K562 (cell line): Measurements from ENCODE around the gene RHD. TPM values are rescaled to one million over a fixed set of nuclear protein-coding genes. Genes with fewer than 3 reads are reported as not detected.
A peak's percentile ranks its signal among the peaks of the same experiment; 100 is the strongest.

Experiments used
- ATAC-seq: fragments of 200-7000 bp; cut with Tn5 transposase; 3 replicates; pipeline ENCODE4 v1.9.1; 2020; ENCODE audit warnings: moderate library complexity
- BruUV-seq: library from RNA; stranded (reverse); fragments of 400-500 nt; replicated peaks from 2 replicates; lab custom pipeline; 2021; lab: Mats Ljungman, UMichigan
- CTCF ChIA-PET: fragments of 300-600 bp; formaldehyde crosslinking; extraction: SDS; loops from one replicate; lab custom pipeline; 2021; ENCODE audit warnings: low intra/inter-chr PET ratio; lab: Yijun Ruan, JAX
- POLR2A ChIA-PET: fragments of 300-600, 350-650 bp; sonication (Branson Sonifier 250); formaldehyde crosslinking; extraction: SDS; loops from one replicate; lab custom pipeline; 2021; ENCODE audit warnings: antibody characterized with exemption, inconsistent platforms; lab: Yijun Ruan, JAX
- DNase-seq, 4 experiments: peaks; one replicate each; pipeline versions ENCODE4 v3.0.0 to v3.0.0-alpha.2; 2011 to 2018; ENCODE audit warnings: low spot score in 3 of 4, mixed read lengths in 3 of 4; ENCODE audit errors: extremely low read depth in 1 of 4
- FAIRE-seq: peaks from 2 replicates; lab custom pipeline; 2011; peaks lifted over from hg19 to GRCh38; lab: Jason Lieb, UNC
- H2AFZ ChIP-seq: 2 replicates; pipeline ENCODE4 v1.6.0; 2011; ENCODE audit warnings: low read depth, low read length, control low read depth, inconsistent platforms
- H3K27ac ChIP-seq: fragments of 200-600 bp; 3 replicates; pipeline ENCODE4 v1.8.0; 2011; ENCODE audit warnings: low read depth, mild to moderate bottlenecking, control low read depth, inconsistent platforms, low read length, moderate library complexity, mixed read lengths; ENCODE audit errors: extremely low read depth
- H3K27me3 ChIP-seq, 2 experiments: fragments of 300-600 bp in 1 of 2; 2 replicates in 1 of 2; 3 replicates in 1 of 2; pipeline versions ENCODE4 v1.6.0 to v1.8.0; 2011; ENCODE audit warnings: inconsistent platforms in 2 of 2, low read length in 2 of 2, mild to moderate bottlenecking in 1 of 2, mixed read lengths in 1 of 2, moderate library complexity in 1 of 2; ENCODE audit not compliant: control insufficient read depth in 2 of 2, insufficient read depth in 2 of 2
- H3K36me3 ChIP-seq: fragments of 300-600 bp; 3 replicates; pipeline ENCODE4 v1.8.0; 2011; ENCODE audit warnings: mild to moderate bottlenecking, low read length, inconsistent platforms; ENCODE audit not compliant: control insufficient read depth, insufficient read depth
- H3K4me1 ChIP-seq, 2 experiments: fragments of 200-600 bp in 1 of 2; replicated peaks in 1 of 2; 2 replicates in 1 of 2; 3 replicates in 1 of 2; pipeline versions ENCODE4 v1.5.1 to v1.8.0; 2011; ENCODE audit warnings: inconsistent platforms in 2 of 2, low read length in 2 of 2, mild to moderate bottlenecking in 1 of 2, mixed read lengths in 1 of 2, moderate library complexity in 1 of 2; ENCODE audit not compliant: control insufficient read depth in 2 of 2, insufficient read depth in 2 of 2
- H3K4me2 ChIP-seq: 2 replicates; pipeline ENCODE4 v1.6.1; 2011; ENCODE audit warnings: low read length, control low read depth, inconsistent platforms, mixed read lengths; ENCODE audit not compliant: insufficient read depth
- H3K4me3 ChIP-seq: fragments of 200-600 bp; sonication (generic), shearing (Covaris generic); 2 replicates; pipeline ENCODE4 v1.5.1; 2016; ENCODE audit warnings: control low read depth, inconsistent platforms
- H3K79me2 ChIP-seq: fragments of 200-600 bp; 3 replicates; pipeline ENCODE4 v1.8.0; 2011; ENCODE audit warnings: low read length, inconsistent platforms; ENCODE audit not compliant: control insufficient read depth, insufficient read depth
- H3K9ac ChIP-seq, 2 experiments: 2 replicates each; pipeline versions ENCODE4 v1.6.0 to v1.6.1; 2011; ENCODE audit warnings: low read depth in 2 of 2, low read length in 2 of 2, control low read depth in 1 of 2, inconsistent platforms in 1 of 2, mild to moderate bottlenecking in 1 of 2, mixed read lengths in 1 of 2; ENCODE audit not compliant: insufficient read depth in 1 of 2
- H3K9me1 ChIP-seq: one replicate; pipeline ENCODE4 v1.6.0; 2011; ENCODE audit warnings: inconsistent platforms, mild to moderate bottlenecking, low read length, moderate library complexity; ENCODE audit not compliant: control insufficient read depth, insufficient read depth
- H3K9me3 ChIP-seq: replicated peaks from 2 replicates; pipeline ENCODE4 v1.5.1; 2011; ENCODE audit warnings: low read depth, low read length, inconsistent platforms; ENCODE audit not compliant: control insufficient read depth, insufficient read depth
- H4K20me1 ChIP-seq: replicated peaks from 2 replicates; pipeline ENCODE4 v1.6.1; 2011; ENCODE audit warnings: low read length, inconsistent platforms, mixed read lengths; ENCODE audit not compliant: control insufficient read depth, insufficient read depth
- ARID2 ChIP-seq: fragments of 450-650 bp; IDR thresholded peaks from 2 replicates; pipeline ENCODE4 v1.6.1; 2017; ENCODE audit warnings: antibody characterized with exemption, mild to moderate bottlenecking
- ATF1 ChIP-seq, 2 experiments: fragments of 450-650 bp in 1 of 2; IDR thresholded peaks; 2 replicates each; pipeline ENCODE4 v1.6.1; 2016; ENCODE audit warnings: missing compliant biosample characterization in 1 of 2, missing genetic modification characterization in 1 of 2
- CREB1 ChIP-seq, 2 experiments: sonication (generic) in 1 of 2; formaldehyde crosslinking in 1 of 2; IDR thresholded peaks; 2 replicates each; pipeline versions ENCODE4 v1.6.1 to v1.8.0; 2012 to 2022; ENCODE audit warnings: inconsistent platforms in 1 of 2, mild to moderate bottlenecking in 1 of 2, missing genetic modification reagents in 1 of 2, moderate library complexity in 1 of 2
- FOXJ2 ChIP-seq: fragments of 200-800 bp; sonication (Bioruptor generic); IDR thresholded peaks from 2 replicates; pipeline ENCODE4 v1.6.1; 2016; ENCODE audit warnings: missing genetic modification characterization, missing compliant biosample characterization
- NFXL1 ChIP-seq: fragments of 450-650 bp; formaldehyde crosslinking; IDR thresholded peaks from 2 replicates; pipeline ENCODE4 v1.4.0; 2021; ENCODE audit warnings: mild to moderate bottlenecking
- PCBP1 ChIP-seq: fragments of 200-400 bp; formaldehyde crosslinking; IDR thresholded peaks from 2 replicates; pipeline ENCODE4 v1.6.1; 2018; ENCODE audit warnings: mild to moderate bottlenecking, low read depth, low read length; ENCODE audit not compliant: poor library complexity, severe bottlenecking
- RBM22 ChIP-seq: fragments of 200-400 bp; formaldehyde crosslinking; IDR thresholded peaks from 2 replicates; pipeline ENCODE4 v1.6.1; 2018; ENCODE audit warnings: low read length, low read depth; ENCODE audit not compliant: poor library complexity, severe bottlenecking
- SMAD2 ChIP-seq: fragments of 150-350 bp; IDR thresholded peaks from 2 replicates; pipeline ENCODE4 v1.6.1; 2014; ENCODE audit warnings: low read depth, mild to moderate bottlenecking, low read length
- SP1 ChIP-seq: sonication (generic); formaldehyde crosslinking; IDR thresholded peaks from 2 replicates; pipeline ENCODE4 v1.8.1; 2022; ENCODE audit warnings: mild to moderate bottlenecking, missing genetic modification reagents
- SRSF1 ChIP-seq: fragments of 200-400 bp; formaldehyde crosslinking; IDR thresholded peaks from 2 replicates; pipeline ENCODE4 v1.6.1; 2017; ENCODE audit warnings: mild to moderate bottlenecking, low read depth, low read length, moderate library complexity
- ZKSCAN3 ChIP-seq: fragments of 250-450 bp; sonication (Bioruptor Pico); IDR thresholded peaks from 2 replicates; pipeline ENCODE4 v1.4.0; 2020
- ZNF124 ChIP-seq: sonication (generic); formaldehyde crosslinking; IDR thresholded peaks from 2 replicates; pipeline ENCODE4 v1.8.1; 2022; ENCODE audit warnings: missing genetic modification reagents
- ZNF184 ChIP-seq: sonication (generic); formaldehyde crosslinking; IDR thresholded peaks from 2 replicates; pipeline ENCODE4 v1.5.0; 2020; ENCODE audit warnings: missing genetic modification reagents
- ZNF23 ChIP-seq: fragments of 250-450 bp; sonication (Bioruptor Pico); IDR thresholded peaks from 2 replicates; pipeline ENCODE4 v1.4.0; 2020; ENCODE audit warnings: mild to moderate bottlenecking
- ZNF408 ChIP-seq: fragments of 250-450 bp; sonication (Bioruptor Pico); IDR thresholded peaks from 2 replicates; pipeline ENCODE4 v1.4.0; 2020; ENCODE audit warnings: low read depth, mild to moderate bottlenecking, moderate library complexity
- ZNF561 ChIP-seq: fragments of 450-650 bp; formaldehyde crosslinking; conservative IDR thresholded peaks from 2 replicates; pipeline ENCODE4 v1.4.0; 2020; ENCODE audit warnings: mild to moderate bottlenecking, moderate library complexity
- ZSCAN29 ChIP-seq: fragments of 450-650 bp; IDR thresholded peaks from 2 replicates; pipeline ENCODE4 v1.6.1; 2017
- WGBS: fragments of 100-300 bp; shearing (Covaris generic); methylation state at CpG from one replicate; pipeline ENCODE4 v1.1.6; 2016; ENCODE audit warnings: low coverage, mixed read lengths; ENCODE audit not compliant: insufficient coverage; ENCODE audit errors: missing lambda C conversion rate; 5-methylcytosine and 5-hydroxymethylcytosine counted together
- in situ Hi-C: fragments of 300-500 bp; cut with MboI; formaldehyde crosslinking; loops from 4 replicates; pipeline ENCODE4 v1.15.0; 2018; ENCODE audit warnings: inconsistent platforms, mixed read lengths
- intact Hi-C: fragments of 100-400 bp; cut with micrococcal nuclease; formaldehyde crosslinking; loops from 2 replicates; pipeline ENCODE4 v1.14.2; 2022
- polyA plus RNA-seq, 8 experiments: library from polyadenylated mRNA; depleted of rRNA in 4 of 8; stranded (reverse) in 5 of 8; unstranded in 3 of 8; fragments of >200 nt; fragmentation: Nextera tagmentation in 2 of 8; fragmentation: Illumina TruSeq in 1 of 8; extraction: Ambion mirVana in 2 of 8; extraction: Trizol in 1 of 8; gene quantifications; 2 replicates each; pipeline versions ENCODE4 v1.2.1 to v1.2.3, GENCODE V29; 2011 to 2014; ENCODE audit warnings: inconsistent platforms in 1 of 8, missing spikeins in 1 of 8
- total RNA-seq, 7 experiments: library from RNA; depleted of rRNA in 6 of 7; stranded (reverse); fragments of >200 nt in 6 of 7; fragmentation: Illumina TruSeq in 2 of 7; extraction: Trizol in 2 of 7; gene quantifications; 2 replicates each; pipeline versions ENCODE4 v1.2.1 to v1.2.3, GENCODE V29; 2011 to 2021; ENCODE audit warnings: low replicate concordance in 1 of 7
- TF ChIP-seq, protein P1 (sequence below): fragments of 250-450 bp; sonication (Bioruptor Pico); IDR thresholded peaks from 2 replicates; pipeline ENCODE4 v1.4.0; 2020; ENCODE audit warnings: mild to moderate bottlenecking, moderate library complexity
- TF ChIP-seq, protein P2 (sequence below): sonication (generic); formaldehyde crosslinking; IDR thresholded peaks from 2 replicates; pipeline ENCODE4 v1.5.0; 2020; ENCODE audit warnings: missing genetic modification reagents

Gene RHD
- total and polyA plus RNA-seq, 9 of the 15 experiments (the other 6 are each of a cell fraction or from before 2014, with no cell fraction given): 8.8 to 32.4 (median 15.0) TPM

DNA sequence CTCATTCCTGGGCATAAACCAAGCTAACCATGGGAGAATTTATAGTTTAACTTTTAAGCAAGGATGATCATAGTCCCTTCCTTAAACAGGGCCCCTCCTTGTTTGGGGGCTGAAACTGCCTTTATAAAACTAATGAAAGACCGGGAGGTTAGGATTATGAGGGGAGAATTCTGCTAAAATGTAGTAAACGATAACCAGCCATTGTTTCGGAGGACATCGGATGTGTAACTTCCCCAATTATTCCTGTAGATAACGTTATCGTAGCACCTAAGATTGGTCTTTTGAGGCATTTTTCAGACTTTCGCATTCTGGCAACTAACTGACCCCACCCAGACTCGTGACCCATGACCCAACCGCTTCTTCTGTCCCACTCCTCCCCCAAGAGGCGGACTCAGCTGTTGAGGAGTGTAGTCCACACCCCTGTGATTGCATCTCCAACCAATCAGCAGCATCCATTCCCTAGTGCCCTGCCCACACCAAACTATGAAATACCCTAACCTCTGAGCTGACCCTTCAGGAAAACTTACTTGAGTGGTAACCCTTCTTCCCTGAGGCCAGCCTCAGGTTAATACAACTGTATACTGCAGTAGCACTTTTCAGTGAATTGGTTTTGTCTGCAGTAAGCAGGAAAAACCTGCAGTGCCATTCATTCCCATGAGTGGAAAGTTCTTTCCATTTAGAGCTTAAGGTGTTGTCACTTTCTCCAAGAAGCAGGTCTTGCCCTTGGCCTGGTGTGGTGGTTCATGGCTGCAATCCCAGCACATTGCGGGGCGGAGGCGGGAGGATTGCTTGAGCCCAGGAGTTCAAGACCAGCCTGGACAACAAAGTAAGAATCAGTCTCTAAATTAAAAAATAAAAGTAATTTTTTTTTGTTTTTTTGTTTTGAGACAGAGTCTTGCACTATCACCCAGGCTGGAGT lies 39.2 kb upstream of the RHD start:
- peak; percentile 99 for FAIRE-seq
- 2% methylated on average over 13 of the region's 13 CpGs for WGBS
- H3K9me1 ChIP-seq: no peaks in the 10 kb centered on the region
- ChIA-PET POLR2A (interaction anchor here (0.6 to 5.9 kb wide), 21 partner anchors 8 to 818 kb away, joined by 3 to 113 read pairs (median 4); partner anchors contain the start of genes CLIC4, NIPAL3 and RSRP1), CTCF (no interaction called here)
- H3K4me1 ChIP-seq: peaks cover 32 to 37% of the 10 kb centered on the region in 2 experiments
- peak overlapping the region; percentile 98 for H3K27ac ChIP-seq
- no peaks in the 10 kb centered on the region for H4K20me1 ChIP-seq
- DNase-seq: peak; percentile 98 to 100 (median 99)
- intact Hi-C loops: no loop called here
- H3K4me2 ChIP-seq: peak overlapping the region; percentile 99
- in situ Hi-C loops: no loop called here
- peak overlapping the region; percentile 83 for H3K4me3 ChIP-seq
- TSS peak; percentile 94 for BruUV-seq
- ATAC-seq: peak; percentile 92
- peak overlapping the region; percentile 97 to 99 for H3K9ac ChIP-seq
- peaks cover 40% of the 10 kb centered on the region for H3K36me3 ChIP-seq
- no peaks in the 10 kb centered on the region for H3K27me3 ChIP-seq
- H2AFZ ChIP-seq: peak overlapping the region; percentile 86
- no peaks in the 10 kb centered on the region for H3K9me3 ChIP-seq
- H3K79me2 ChIP-seq: peaks cover 53% of the 10 kb centered on the region
- TF ChIP-seq ZNF561 (CRISPR knock-in tag) (no peak), RBM22 (no peak), ZNF124 (CRISPR knock-in tag) (no peak), ZNF408 (CRISPR knock-in tag) (no peak), FOXJ2 (no peak), ZNF184 (CRISPR knock-in tag) (no peak), ATF1 (CRISPR knock-in tag; IDR thresholded peaks at IDR 0.05) (no peak), ATF1 (tag; IDR thresholded peaks at IDR 0.05) (peak; percentile 69), SP1 (peak; percentile 76), SRSF1 (no peak), ZKSCAN3 (CRISPR knock-in tag) (no peak), SMAD2 (no peak), ZNF23 (CRISPR knock-in tag) (no peak), PCBP1 (no peak), NFXL1 (no peak), ZSCAN29 (no peak), ARID2 (no peak), CREB1 (IDR thresholded peaks at IDR 0.05) (peak; percentile 48; the same call in 1 of the 2 replicates), CREB1 (CRISPR knock-in tag; IDR thresholded peaks at IDR 0.05) (peak; percentile 53; the same call in 1 of the 2 replicates)
- TF ChIP-seq, protein P1, sequence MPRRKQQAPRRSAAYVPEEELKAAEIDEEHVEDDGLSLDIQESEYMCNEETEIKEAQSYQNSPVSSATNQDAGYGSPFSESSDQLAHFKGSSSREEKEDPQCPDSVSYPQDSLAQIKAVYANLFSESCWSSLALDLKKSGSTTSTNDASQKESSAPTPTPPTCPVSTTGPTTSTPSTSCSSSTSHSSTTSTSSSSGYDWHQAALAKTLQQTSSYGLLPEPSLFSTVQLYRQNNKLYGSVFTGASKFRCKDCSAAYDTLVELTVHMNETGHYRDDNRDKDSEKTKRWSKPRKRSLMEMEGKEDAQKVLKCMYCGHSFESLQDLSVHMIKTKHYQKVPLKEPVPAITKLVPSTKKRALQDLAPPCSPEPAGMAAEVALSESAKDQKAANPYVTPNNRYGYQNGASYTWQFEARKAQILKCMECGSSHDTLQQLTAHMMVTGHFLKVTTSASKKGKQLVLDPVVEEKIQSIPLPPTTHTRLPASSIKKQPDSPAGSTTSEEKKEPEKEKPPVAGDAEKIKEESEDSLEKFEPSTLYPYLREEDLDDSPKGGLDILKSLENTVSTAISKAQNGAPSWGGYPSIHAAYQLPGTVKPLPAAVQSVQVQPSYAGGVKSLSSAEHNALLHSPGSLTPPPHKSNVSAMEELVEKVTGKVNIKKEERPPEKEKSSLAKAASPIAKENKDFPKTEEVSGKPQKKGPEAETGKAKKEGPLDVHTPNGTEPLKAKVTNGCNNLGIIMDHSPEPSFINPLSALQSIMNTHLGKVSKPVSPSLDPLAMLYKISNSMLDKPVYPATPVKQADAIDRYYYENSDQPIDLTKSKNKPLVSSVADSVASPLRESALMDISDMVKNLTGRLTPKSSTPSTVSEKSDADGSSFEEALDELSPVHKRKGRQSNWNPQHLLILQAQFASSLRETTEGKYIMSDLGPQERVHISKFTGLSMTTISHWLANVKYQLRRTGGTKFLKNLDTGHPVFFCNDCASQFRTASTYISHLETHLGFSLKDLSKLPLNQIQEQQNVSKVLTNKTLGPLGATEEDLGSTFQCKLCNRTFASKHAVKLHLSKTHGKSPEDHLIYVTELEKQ (CRISPR knock-in tag): 0 out of 2 replicates have a peak, but pooled peaks have one; percentile 9
- TF ChIP-seq, protein P2, sequence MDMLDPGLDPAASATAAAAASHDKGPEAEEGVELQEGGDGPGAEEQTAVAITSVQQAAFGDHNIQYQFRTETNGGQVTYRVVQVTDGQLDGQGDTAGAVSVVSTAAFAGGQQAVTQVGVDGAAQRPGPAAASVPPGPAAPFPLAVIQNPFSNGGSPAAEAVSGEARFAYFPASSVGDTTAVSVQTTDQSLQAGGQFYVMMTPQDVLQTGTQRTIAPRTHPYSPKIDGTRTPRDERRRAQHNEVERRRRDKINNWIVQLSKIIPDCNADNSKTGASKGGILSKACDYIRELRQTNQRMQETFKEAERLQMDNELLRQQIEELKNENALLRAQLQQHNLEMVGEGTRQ: peak; percentile 45
